SK-N-SH (cell line): ENCODE measurements around the gene SGTA. TPM values are rescaled to one million over a fixed set of nuclear protein-coding genes. Genes with fewer than 3 reads are reported as not detected.

ENCODE experiments used
- CTCF ChIA-PET: fragments of 300-600, 350-600 bp; formaldehyde crosslinking; extraction: SDS; loops from one replicate; lab custom pipeline; 2021; lab: Yijun Ruan, JAX
- POLR2A ChIA-PET: fragments of 350-600 bp; sonication (Branson Sonifier 250); formaldehyde crosslinking; extraction: SDS; loops from one replicate; lab custom pipeline; 2020; ENCODE audit warnings: antibody characterized with exemption, inconsistent platforms; lab: Yijun Ruan, JAX
- DNase-seq: peaks from one replicate; pipeline ENCODE4 v3.0.0; 2012
- H2AFZ ChIP-seq: fragments of 200-600 bp; sonication (generic); 2 replicates; pipeline ENCODE4 v1.8.1; 2016; ENCODE audit warnings: antibody characterized with exemption, mild to moderate bottlenecking, low read depth
- H3F3A ChIP-seq: fragments of 200-600 bp; sonication (generic); replicated peaks from 2 replicates; pipeline ENCODE3; 2016; ENCODE audit warnings: antibody characterized with exemption, mild to moderate bottlenecking; ENCODE audit not compliant: insufficient read depth
- H3K27ac ChIP-seq, 2 experiments: fragments of 200-500 bp in 1 of 2; fragments of 200-600 bp in 1 of 2; sonication (Bioruptor generic) in 1 of 2; sonication (generic), shearing (Covaris generic) in 1 of 2; 2 replicates each; pipeline versions ENCODE4 v1.5.1 to v1.6.1; 2014 to 2016; ENCODE audit warnings: low read depth in 2 of 2, inconsistent platforms in 1 of 2, low read length in 1 of 2, mild to moderate bottlenecking in 1 of 2, mixed read lengths in 1 of 2
- H3K27me3 ChIP-seq: fragments of 200-600 bp; sonication (generic), shearing (Covaris generic); 2 replicates; pipeline ENCODE4 v1.6.1; 2016; ENCODE audit warnings: mixed run types; ENCODE audit not compliant: insufficient read depth
- H3K36me3 ChIP-seq, 2 experiments: fragments of 200-500 bp in 1 of 2; fragments of 200-600 bp in 1 of 2; sonication (Bioruptor generic) in 1 of 2; sonication (generic) in 1 of 2; replicated peaks in 1 of 2; 2 replicates each; pipeline versions ENCODE3 to v1.5.1; 2014 to 2016; ENCODE audit warnings: low read length in 1 of 2, mild to moderate bottlenecking in 1 of 2; ENCODE audit not compliant: insufficient read depth in 2 of 2, control insufficient read depth in 1 of 2
- H3K4me1 ChIP-seq, 2 experiments: fragments of 200-500 bp in 1 of 2; fragments of 200-600 bp in 1 of 2; sonication (Bioruptor generic) in 1 of 2; sonication (generic), shearing (Covaris generic) in 1 of 2; 2 replicates each; pipeline versions ENCODE4 v1.5.1 to v1.6.1; 2014 to 2016; ENCODE audit warnings: low read depth in 1 of 2, low read length in 1 of 2, mixed run types in 1 of 2; ENCODE audit not compliant: insufficient read depth in 2 of 2, control insufficient read depth in 1 of 2
- H3K4me2 ChIP-seq: fragments of 200-600 bp; sonication (generic), shearing (Covaris generic); 2 replicates; pipeline ENCODE4 v1.6.1; 2017; ENCODE audit warnings: mixed run types
- H3K4me3 ChIP-seq, 2 experiments: fragments of 200-500 bp in 1 of 2; fragments of 200-600 bp in 1 of 2; sonication (Bioruptor generic) in 1 of 2; sonication (generic), shearing (Covaris generic) in 1 of 2; 2 replicates each; pipeline versions ENCODE4 v1.5.1 to v1.8.1; 2014 to 2016; ENCODE audit warnings: low read depth in 2 of 2, inconsistent platforms in 1 of 2, low read length in 1 of 2, mild to moderate bottlenecking in 1 of 2, mixed read lengths in 1 of 2, moderate library complexity in 1 of 2
- H3K79me2 ChIP-seq: fragments of 200-600 bp; sonication (generic); 2 replicates; pipeline ENCODE4 v1.8.1; 2017; ENCODE audit warnings: mild to moderate bottlenecking; ENCODE audit not compliant: insufficient read depth
- H3K9ac ChIP-seq: fragments of 200-600 bp; sonication (generic); 2 replicates; pipeline ENCODE4 v1.6.1; 2017; ENCODE audit warnings: mixed run types
- H3K9me2 ChIP-seq: fragments of 200-600 bp; sonication (generic); 2 replicates; pipeline ENCODE4 v1.6.1; 2017; ENCODE audit warnings: mixed run types
- H3K9me3 ChIP-seq: fragments of 200-600 bp; sonication (generic); 2 replicates; pipeline ENCODE4 v1.6.1; 2017; ENCODE audit warnings: mixed run types, mild to moderate bottlenecking, moderate library complexity
- H4K20me1 ChIP-seq: fragments of 200-600 bp; sonication (generic); 2 replicates; pipeline ENCODE4 v1.6.1; 2017; ENCODE audit warnings: mild to moderate bottlenecking, mixed run types; ENCODE audit not compliant: insufficient read depth
- EP300 ChIP-seq, 2 experiments: IDR thresholded peaks; 2 replicates each; pipeline versions ENCODE4 v1.4.0 to v1.6.1; 2012; ENCODE audit warnings: borderline replicate concordance in 1 of 2, low read depth in 1 of 2, low read length in 1 of 2
- FOSL2 ChIP-seq: IDR thresholded peaks from 2 replicates; pipeline ENCODE4 v1.4.0; 2012; ENCODE audit warnings: low read depth, mild to moderate bottlenecking, moderate library complexity, borderline replicate concordance
- GABPA ChIP-seq: IDR thresholded peaks from 2 replicates; pipeline ENCODE4 v1.4.0; 2012; ENCODE audit warnings: low read depth, mild to moderate bottlenecking
- MEF2A ChIP-seq: IDR thresholded peaks from 2 replicates; pipeline ENCODE4 v1.4.0; 2012; ENCODE audit warnings: low read depth, borderline replicate concordance
- MXI1 ChIP-seq: IDR thresholded peaks from 2 replicates; pipeline ENCODE4 v1.6.1; 2012; ENCODE audit warnings: mild to moderate bottlenecking, low read depth, low read length, improper control_type of control experiment
- NRF1 ChIP-seq: IDR thresholded peaks from 2 replicates; pipeline ENCODE4 v1.6.1; 2012; ENCODE audit warnings: low read depth, mild to moderate bottlenecking, low read length
- PBX3 ChIP-seq: IDR thresholded peaks from 2 replicates; pipeline ENCODE4; 2012
- POLR2AphosphoS5 ChIP-seq: IDR thresholded peaks from 2 replicates; pipeline ENCODE4 v1.6.1; 2012; ENCODE audit warnings: low read depth, low read length
- RAD21 ChIP-seq: IDR thresholded peaks from 2 replicates; pipeline ENCODE4 v1.6.1; 2012; ENCODE audit warnings: mild to moderate bottlenecking, low read length
- REST ChIP-seq: IDR thresholded peaks from 2 replicates; pipeline ENCODE4 v1.6.1; 2012; ENCODE audit warnings: mild to moderate bottlenecking, low read depth, low read length, moderate library complexity
- RXRA ChIP-seq: IDR thresholded peaks from 2 replicates; pipeline ENCODE4 v1.4.0; 2012; ENCODE audit warnings: low read depth, mild to moderate bottlenecking, borderline replicate concordance
- SMC3 ChIP-seq: IDR thresholded peaks from 2 replicates; pipeline ENCODE4 v1.6.1; 2012; ENCODE audit warnings: low read depth, low read length, improper control_type of control experiment
- TCF12 ChIP-seq: IDR thresholded peaks from 2 replicates; pipeline ENCODE4 v1.4.0; 2012
- TEAD4 ChIP-seq: IDR thresholded peaks from 2 replicates; pipeline ENCODE4 v1.4.0; 2012; ENCODE audit warnings: mild to moderate bottlenecking, borderline replicate concordance; ENCODE audit not compliant: insufficient read depth
- WGBS: methylation state at CpG from one replicate; pipeline ENCODE4 v1.1.6; 2017; ENCODE audit warnings: low lambda C conversion rate; 5-methylcytosine and 5-hydroxymethylcytosine counted together
- polyA plus RNA-seq, 3 experiments: library from polyadenylated mRNA; depleted of rRNA; stranded (reverse); fragments of >200 nt; gene quantifications; 2 replicates each; pipeline ENCODE4 v1.2.3, GENCODE V29; 2012
- TF ChIP-seq, protein P1 (sequence below): IDR thresholded peaks from 2 replicates; pipeline ENCODE4 v1.4.0; 2012; ENCODE audit warnings: low read depth

Gene SGTA
- polyA plus RNA-seq, 1 of the 3 experiments (the other 2 are of a cell fraction): 78.4 TPM

DNA sequence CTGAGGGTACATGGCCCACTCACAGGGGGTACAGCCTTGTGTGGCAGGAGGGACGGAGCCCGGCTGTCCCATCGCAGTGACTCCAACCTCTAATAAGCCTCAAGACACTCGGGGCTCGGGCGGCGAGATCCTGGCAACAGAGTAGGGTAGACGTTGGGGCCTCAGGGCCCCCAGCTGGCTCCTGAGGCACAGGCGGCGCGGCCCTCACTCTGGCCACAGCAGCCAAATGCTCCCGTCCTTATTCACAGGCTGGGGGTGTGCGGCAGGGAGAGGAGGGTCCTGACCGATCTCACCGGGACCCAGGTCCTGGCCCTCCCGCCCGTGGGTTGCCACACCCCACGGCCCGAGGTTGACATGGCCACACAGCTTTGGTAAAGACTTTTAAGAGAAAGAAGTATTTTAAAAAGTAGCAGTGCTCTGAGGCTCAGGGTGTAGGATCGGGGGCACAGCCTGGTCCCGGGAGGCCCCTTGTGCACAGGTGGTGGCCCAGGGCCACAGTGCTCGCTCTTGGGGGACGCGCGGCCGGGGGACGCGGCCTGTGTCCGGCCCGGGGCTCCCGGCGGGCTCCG lies 50.8 kb downstream of the SGTA start:
- H4K20me1 ChIP-seq: no peaks in the 10 kb centered on the region
- no peaks in the 10 kb centered on the region for H3K9me3 ChIP-seq
- 97% methylated on average over 7 of the region's 33 CpGs for WGBS
- peaks cover 0 to 3% of the 10 kb centered on the region in 2 experiments; a peak in 1 of 4 replicates for H3K4me1 ChIP-seq
- H3K27ac ChIP-seq: no peak overlapping the region
- ChIA-PET CTCF (interaction anchor here (1.5 kb wide), 1 partner anchor 17 kb away, joined by 5 read pairs; no protein-coding TSS in a partner anchor), POLR2A (no interaction called here)
- no peak for DNase-seq
- no peak overlapping the region for H3K9ac ChIP-seq
- H3K27me3 ChIP-seq: no peaks in the 10 kb centered on the region
- H2AFZ ChIP-seq: no peak overlapping the region
- H3K36me3 ChIP-seq: peaks cover 2 to 30% of the 10 kb centered on the region in 2 experiments
- H3K79me2 ChIP-seq: peaks cover 8% of the 10 kb centered on the region; the same call in 1 of the 2 replicates
- H3K9me2 ChIP-seq: no peaks in the 10 kb centered on the region
- H3F3A ChIP-seq: no peaks in the 10 kb centered on the region
- TF ChIP-seq FOSL2 (no peak), TCF12 (no peak), MEF2A (no peak), RAD21 (no peak), RXRA (no peak), GABPA (no peak), REST (no peak), POLR2AphosphoS5 (no peak), TEAD4 (no peak), NRF1 (no peak), EP300 (IDR thresholded peaks at IDR 0.05; ENCODE audit: borderline replicate concordance in 1 of 2, low read depth in 1 of 2, low read length in 1 of 2) (no peak), SMC3 (no peak), MXI1 (no peak), PBX3 (no peak)
- TF ChIP-seq, protein P1, sequence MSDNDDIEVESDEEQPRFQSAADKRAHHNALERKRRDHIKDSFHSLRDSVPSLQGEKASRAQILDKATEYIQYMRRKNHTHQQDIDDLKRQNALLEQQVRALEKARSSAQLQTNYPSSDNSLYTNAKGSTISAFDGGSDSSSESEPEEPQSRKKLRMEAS: no peak
- H3K4me2 ChIP-seq: no peak overlapping the region
- no peak overlapping the region for H3K4me3 ChIP-seq
